HG03103 (cell line): Measurements from ENCODE around the gene KRT17.
"Not testable (repeated sequence)": the region's sequence is repeated elsewhere in the genome, so short reads cannot be mapped to it uniquely, and the experiment has no call there.

Experiments used
- ATAC-seq: cut with Tn5 transposase; IDR thresholded peaks from one replicate; pipeline ENCODE4 v1.9.1; 2021; ENCODE audit warnings: low read depth; ENCODE audit not compliant: unreplicated experiment

The KRT17 gene

GRCh38 chr17:41635121-41636097 lies 11.0 kb upstream of the KRT17 start:
- ATAC-seq, result no peak

GRCh38 chr17:41634639-41635038 lies 10.3 kb upstream of the KRT17 start:
- no peak for ATAC-seq

DNA sequence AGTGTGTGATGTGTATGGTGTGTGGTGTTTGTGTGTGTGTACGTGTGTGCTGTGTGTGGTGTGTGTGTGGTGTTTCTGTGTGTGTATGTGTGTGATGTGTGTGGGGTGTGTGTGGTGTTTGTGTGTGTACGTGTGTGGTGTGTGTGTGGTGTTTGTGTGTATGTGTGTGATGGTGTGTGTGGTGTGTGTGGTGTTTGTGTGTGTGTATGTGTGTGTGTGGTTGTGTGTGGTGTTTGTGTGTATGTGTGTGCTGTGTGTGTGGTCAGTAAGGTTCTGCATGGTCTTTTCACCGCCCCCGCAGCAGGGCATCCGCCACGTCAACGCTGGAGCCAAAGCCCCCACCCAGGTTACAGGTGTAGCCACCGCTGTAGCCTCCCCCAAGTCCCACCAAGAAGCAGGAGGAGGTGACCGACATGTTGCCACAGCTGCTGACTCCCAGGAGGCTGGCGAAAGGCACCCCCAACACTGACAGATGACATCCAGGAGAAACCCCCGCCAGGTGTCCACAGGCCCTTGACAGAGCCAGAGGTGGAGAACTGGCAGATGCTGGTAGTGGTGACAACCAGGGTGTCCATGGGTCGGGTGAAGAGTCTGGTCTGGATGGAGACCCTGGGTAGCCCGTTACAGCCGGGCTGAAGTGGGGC lies 9.3 kb upstream of the KRT17 start:
- no peak for ATAC-seq

DNA sequence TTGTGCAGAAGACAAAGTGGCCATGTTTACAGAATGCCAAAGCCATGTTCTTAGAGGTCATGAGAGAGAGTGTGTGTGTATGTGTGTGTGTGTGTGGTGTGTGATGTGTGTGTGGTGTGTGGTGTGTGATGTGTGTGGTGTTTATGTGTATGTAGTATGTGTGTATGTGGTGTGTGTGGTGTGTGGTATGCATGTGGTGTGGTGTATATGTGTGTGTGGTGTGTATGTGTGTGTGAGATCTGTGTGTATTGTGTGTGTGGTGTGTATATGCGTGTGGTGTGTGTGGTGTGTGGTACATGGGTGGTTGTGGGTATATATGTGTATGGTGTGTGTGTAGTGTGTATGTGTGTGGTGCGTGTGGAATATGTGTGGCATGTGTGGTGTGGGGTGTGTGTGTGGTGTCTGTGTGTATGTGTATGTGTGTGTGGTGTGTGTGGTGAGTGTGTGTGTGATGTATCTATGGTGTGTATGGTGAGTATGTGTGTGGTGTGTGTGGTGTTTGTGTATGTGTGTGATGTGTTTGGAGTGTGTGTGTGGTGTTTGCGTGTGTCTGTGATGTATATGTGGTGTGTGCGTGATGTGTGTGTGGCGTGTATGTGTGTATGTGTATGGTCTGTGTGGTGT lies 8.2 kb upstream of the KRT17 start:
- no peak for ATAC-seq

DNA sequence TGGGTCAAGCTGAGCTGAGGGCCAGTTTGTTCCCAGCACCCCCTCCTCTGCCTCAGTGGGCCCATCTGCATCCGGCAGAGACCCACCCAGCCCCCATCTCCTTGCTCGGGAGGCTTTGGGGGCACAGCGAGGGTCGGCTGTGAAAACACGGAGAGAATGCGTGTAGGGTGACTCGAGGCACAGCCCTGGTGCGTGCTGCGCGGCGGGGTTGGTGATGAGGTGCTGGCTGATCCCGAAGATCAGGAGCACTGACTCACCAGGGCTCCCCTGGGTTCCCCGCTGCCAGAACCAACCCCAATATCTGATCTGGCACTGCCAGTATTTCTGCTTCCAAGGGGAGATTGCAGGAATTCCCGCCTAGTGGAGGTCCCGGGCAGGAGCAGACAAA lies 7.5 kb upstream of the KRT17 start:
- ATAC-seq, result no peak

DNA sequence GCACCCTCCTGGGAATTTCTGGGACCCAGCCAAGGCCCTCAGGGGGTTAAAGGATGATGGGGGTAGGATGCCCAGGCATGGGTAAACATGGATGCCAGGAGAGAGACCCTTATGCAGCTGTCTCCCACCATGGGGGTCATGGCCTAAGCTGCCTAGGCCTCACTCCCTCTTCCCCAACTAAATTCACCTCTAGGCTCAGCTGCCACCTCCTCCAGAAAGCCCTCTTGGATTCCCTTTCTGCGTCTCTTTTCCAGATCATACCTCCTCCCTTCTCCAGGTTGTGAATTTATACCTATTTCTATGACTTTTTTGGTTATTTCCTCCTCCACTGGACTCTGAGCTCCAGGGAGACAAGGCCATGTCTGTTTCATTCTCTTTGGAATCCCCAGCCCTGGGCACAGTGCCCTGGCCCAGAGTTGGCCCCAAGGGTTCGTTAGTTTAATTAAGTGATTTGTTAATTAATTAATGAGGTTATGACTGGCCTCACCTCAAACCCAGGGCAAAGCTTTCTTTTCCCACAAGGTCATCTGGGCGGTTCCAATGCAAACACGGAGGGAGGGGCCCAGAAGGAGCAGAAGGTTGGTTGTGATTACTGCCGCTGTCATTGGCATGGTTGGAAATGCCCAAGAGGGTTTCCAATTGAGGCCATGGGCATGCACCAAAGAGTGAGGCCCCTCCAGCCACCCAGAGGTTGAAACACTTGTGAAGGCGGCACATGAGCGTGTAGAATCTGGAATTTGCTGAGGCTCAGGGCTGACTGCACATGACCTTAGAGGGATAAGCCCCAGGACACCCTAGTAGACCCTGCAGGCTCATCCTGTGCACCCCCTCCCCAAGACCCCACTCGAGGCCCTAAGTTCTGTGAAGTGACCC lies 6.9 kb upstream of the KRT17 start:
- no peak for ATAC-seq

GRCh38 chr17:41629826-41630670 lies 5.7 kb upstream of the KRT17 start:
- ATAC-seq, result no peak

GRCh38 chr17:41629316-41629715 lies 4.9 kb upstream of the KRT17 start:
- ATAC-seq, result no peak

DNA sequence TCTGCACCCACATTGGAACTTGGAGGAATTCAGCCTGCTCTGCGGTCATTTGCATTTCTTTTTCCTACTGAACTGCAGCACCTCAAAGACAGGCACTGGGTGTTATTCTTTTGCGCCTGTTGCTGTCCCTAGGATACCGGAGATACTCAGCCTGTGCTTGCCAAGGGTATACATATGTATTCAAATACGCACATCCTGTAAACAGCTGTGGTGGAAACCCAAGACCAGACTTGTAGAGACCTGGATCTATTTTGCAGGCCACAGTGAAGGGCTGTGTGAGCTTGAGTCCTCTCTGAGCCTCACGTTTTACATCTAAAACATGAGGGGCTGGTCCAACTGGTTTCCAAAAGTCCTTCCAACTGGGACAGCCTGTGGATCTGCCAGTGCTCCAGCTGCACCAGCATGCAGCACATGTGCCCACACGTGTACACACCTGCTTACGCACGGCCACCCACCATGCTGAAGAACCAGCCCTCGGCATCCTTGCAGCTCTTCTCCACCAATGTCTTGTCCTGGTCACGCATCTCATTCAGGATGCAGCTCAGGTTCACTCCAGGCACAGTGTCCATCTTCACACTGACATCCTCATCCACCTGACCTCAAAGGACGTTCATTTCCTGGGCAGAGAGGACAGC lies 4.4 kb upstream of the KRT17 start:
- ATAC-seq, result not testable (repeated sequence)

DNA sequence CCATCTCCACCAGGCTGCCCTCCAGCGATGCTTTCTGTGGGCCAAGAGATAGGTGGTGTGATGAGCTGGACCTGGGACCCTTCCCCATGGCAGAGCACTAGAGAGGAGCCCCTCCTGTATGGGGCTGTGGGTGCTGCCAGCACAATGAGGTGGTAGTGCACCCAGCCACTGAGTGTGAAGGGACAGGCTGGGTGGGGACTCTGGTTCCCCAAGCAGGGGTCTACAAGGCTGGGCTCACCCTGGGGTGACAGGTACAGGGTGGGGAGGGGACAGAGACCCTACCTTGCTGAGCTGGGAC lies 3.6 kb upstream of the KRT17 start:
- ATAC-seq, result not testable (repeated sequence)

- ATAC-seq, result no peak
These were observed 3.1 kb upstream of the KRT17 start for GRCh38 chr17:41627316-41628072.

DNA sequence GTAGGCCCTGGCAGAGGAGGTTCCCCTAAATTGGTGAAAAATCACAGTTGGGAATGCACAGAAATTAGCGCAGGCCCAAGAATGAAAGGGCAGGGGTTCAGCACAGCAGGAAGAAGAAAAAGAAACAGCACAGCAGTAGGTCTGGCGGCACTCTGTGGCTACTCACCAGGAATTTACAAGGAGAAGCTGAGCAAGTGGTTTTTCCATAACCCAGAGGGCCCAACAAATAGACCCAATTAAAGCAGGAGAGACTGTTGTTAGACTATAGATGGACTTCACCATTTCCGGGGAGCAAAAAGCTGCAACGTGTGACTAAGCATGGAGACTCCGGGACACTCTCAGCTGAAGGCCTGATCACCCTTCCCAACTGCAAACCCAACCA lies 2.5 kb upstream of the KRT17 start:
- not testable (repeated sequence) for ATAC-seq

DNA sequence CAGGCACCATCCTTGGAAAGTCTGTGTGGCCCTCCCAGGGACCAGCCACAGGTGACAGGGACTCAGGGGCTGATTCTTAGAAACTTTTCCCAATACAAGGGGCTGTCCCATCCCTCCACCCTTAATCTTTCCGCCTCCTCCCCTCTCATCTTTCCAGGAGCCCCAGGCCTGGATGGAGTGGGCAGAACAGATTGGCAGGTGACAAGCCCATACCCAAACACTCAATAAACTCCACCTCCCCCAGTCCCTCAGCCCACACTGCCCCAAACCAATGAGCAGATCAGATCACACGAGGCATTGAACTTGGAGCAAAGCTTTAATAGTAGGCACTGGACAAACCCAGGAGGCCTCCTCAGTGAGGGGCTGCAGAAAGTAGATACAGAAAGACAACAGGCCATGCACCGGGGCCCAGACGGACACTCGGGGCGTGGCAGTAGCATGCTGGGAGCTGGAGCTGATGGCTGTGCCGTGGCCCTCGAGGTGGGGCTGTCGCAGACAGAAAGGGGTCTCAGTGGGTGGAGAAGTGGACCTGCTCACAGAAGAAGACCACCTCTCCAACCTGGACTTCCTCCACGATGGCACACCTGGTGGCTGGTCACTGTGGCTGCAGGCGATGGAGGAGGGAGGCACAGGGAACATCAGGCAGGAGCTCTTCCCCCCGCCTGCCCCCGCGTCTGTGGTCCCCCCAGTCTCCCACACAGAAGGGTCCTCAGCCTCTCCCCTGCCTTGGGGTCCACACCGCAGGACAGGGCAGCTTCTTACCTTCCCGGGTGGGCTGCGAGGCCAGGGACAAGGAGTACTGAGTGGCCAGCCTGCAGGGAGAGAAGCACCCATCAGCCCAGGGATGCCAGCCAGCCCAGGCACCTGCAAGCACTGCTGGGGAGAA lies 1.9 kb upstream of the KRT17 start:
- ATAC-seq, result not testable (repeated sequence)

- ATAC-seq, result no peak
These were observed 1.2 kb upstream of the KRT17 start for GRCh38 chr17:41625602-41626001.

DNA sequence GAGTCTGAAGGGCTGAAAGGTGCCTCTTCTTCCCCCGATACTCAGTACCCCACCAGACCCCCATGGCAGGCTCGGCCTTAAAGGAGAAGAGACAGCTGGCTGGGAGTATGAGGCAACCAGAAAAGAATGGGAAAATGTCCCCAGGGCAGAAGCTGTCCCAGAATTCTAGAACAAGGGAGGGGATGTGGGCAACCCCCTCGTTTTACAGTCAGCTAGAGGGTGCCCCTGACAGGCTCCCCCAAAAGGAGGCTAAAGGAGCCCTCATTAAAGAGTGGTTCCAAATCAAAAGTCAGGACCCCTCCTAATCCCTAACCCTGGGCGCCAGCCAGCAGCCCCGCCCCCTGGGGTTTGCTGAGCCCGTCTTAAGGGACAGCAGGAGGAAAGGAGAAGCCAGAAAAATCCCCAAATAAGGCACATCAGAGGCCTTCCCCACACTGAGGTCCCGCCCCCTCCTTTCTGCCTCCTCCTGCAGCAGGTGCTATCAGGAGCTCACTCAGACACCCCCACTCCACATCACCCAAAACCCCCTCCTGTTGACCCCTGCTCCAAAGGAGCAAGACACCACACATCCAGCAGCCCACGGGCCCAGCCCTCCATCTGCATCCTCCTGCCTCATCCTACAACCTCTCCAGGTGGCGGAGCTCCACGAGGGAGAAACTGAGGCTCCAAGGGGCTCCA lies 1.1 kb downstream of the KRT17 start:
- ATAC-seq, result not testable (repeated sequence)

GRCh38 chr17:41622340-41623183 lies 1.8 kb downstream of the KRT17 start:
- ATAC-seq, result not testable (repeated sequence)
